Activated T-helper 17 cell treated with anti-CD3 and anti-CD28 coated beads, Interleukin-2, amount 50 U/mL, for 72 hours (primary cell): ENCODE measurements around the gene LAGE3. TPM values are rescaled to one million over a fixed set of nuclear protein-coding genes. Genes with fewer than 3 reads are reported as not detected.
A peak's percentile ranks its signal among the peaks of the same experiment; 100 is the strongest.
"Not testable (repeated sequence)": the region's sequence is repeated elsewhere in the genome, so short reads cannot be mapped to it uniquely, and the experiment has no call there.

Source experiments
- ATAC-seq: fragments of 150-1000 bp; cut with Tn5 transposase; replicated peaks from 2 replicates; pipeline ENCODE4 v1.10.0; 2021; ENCODE audit warnings: mild to moderate bottlenecking, moderate library complexity
- H3K27ac Mint-ChIP-seq: one replicate; pipeline ENCODE4 v1.8.0; 2022; ENCODE audit warnings: mixed read lengths
- H3K27me3 Mint-ChIP-seq: one replicate; pipeline ENCODE4 v1.8.0; 2022; ENCODE audit warnings: mixed read lengths
- H3K36me3 Mint-ChIP-seq: one replicate; pipeline ENCODE4 v1.8.0; 2022; ENCODE audit warnings: low read depth, mild to moderate bottlenecking, mixed read lengths
- H3K4me1 Mint-ChIP-seq: one replicate; pipeline ENCODE4 v1.8.0; 2022; ENCODE audit warnings: mixed read lengths
- H3K4me3 Mint-ChIP-seq: one replicate; pipeline ENCODE4 v1.8.0; 2022; ENCODE audit warnings: mild to moderate bottlenecking, mixed read lengths
- H3K9me3 Mint-ChIP-seq: one replicate; pipeline ENCODE4 v1.8.0; 2022; ENCODE audit warnings: mixed read lengths
- total RNA-seq, 2 donors: library from RNA; stranded (reverse); gene quantifications; one replicate each; pipeline ENCODE4 v1.2.3, GENCODE V29; 2022

LAGE3 gene
- total RNA-seq, 2 donors from 2014 or later = 37.4 to 47.9 TPM

- Mint-ChIP-seq H3K27me3 (no peaks in the 10 kb centered on the region), H3K36me3 (peaks cover 31% of the 10 kb centered on the region), H3K9me3 (no peaks in the 10 kb centered on the region), H3K27ac (no peak overlapping the region), H3K4me1 (no peaks in the 10 kb centered on the region), H3K4me3 (no peak overlapping the region)
- ATAC-seq = no peak
These were observed 29.3 kb upstream of the LAGE3 start for GRCh38 chrX:154508384-154508745.

- no peaks in the 10 kb centered on the region for H3K27me3 Mint-ChIP-seq
- H3K27ac Mint-ChIP-seq = no peak overlapping the region
- no peak overlapping the region for H3K4me3 Mint-ChIP-seq
- no peaks in the 10 kb centered on the region for H3K9me3 Mint-ChIP-seq
- H3K36me3 Mint-ChIP-seq = peaks cover 31% of the 10 kb centered on the region
- ATAC-seq = no peak
- no peaks in the 10 kb centered on the region for H3K4me1 Mint-ChIP-seq
These were observed 28.7 kb upstream of the LAGE3 start for GRCh38 chrX:154507673-154508383.

GRCh38 chrX:154506483-154507332, 27.6 kb upstream of the LAGE3 start:
- ATAC-seq = no peak
- Mint-ChIP-seq H3K36me3 (peaks cover 31% of the 10 kb centered on the region), H3K27me3 (no peaks in the 10 kb centered on the region), H3K27ac (no peak overlapping the region), H3K9me3 (no peaks in the 10 kb centered on the region), H3K4me3 (no peak overlapping the region), H3K4me1 (no peaks in the 10 kb centered on the region)

- no peak for ATAC-seq
- H3K27ac Mint-ChIP-seq = no peak overlapping the region
- peaks cover 25% of the 10 kb centered on the region for H3K36me3 Mint-ChIP-seq
- H3K27me3 Mint-ChIP-seq = no peaks in the 10 kb centered on the region
- no peaks in the 10 kb centered on the region for H3K4me1 Mint-ChIP-seq
- H3K9me3 Mint-ChIP-seq = no peaks in the 10 kb centered on the region
- no peak overlapping the region for H3K4me3 Mint-ChIP-seq
These were observed 26.7 kb upstream of the LAGE3 start for GRCh38 chrX:154505734-154506133.

- no peaks in the 10 kb centered on the region for H3K9me3 Mint-ChIP-seq
- H3K27ac Mint-ChIP-seq = no peak overlapping the region
These were observed 23.9 kb upstream of the LAGE3 start for GRCh38 chrX:154502989-154503388.

GRCh38 chrX:154502098-154502497, 23.0 kb upstream of the LAGE3 start:
- H3K9me3 Mint-ChIP-seq = no peaks in the 10 kb centered on the region
- H3K36me3 Mint-ChIP-seq = peaks cover 5% of the 10 kb centered on the region
- H3K4me3 Mint-ChIP-seq = no peak overlapping the region
- no peak overlapping the region for H3K27ac Mint-ChIP-seq
- H3K4me1 Mint-ChIP-seq = no peaks in the 10 kb centered on the region
- no peaks in the 10 kb centered on the region for H3K27me3 Mint-ChIP-seq
- ATAC-seq = no peak

More at GRCh38 chrX:154502989-154503388, 23.9 kb upstream of the LAGE3 start:
- Mint-ChIP-seq H3K36me3 (peaks cover 5% of the 10 kb centered on the region), H3K4me3 (no peak overlapping the region), H3K27me3 (no peaks in the 10 kb centered on the region), H3K4me1 (no peaks in the 10 kb centered on the region)
- ATAC-seq = peak; percentile 14

GRCh38 chrX:154501423-154501822, 22.3 kb upstream of the LAGE3 start:
- not testable (repeated sequence) for H3K9me3 Mint-ChIP-seq, ATAC-seq, H3K4me3 Mint-ChIP-seq, H3K4me1 Mint-ChIP-seq, H3K36me3 Mint-ChIP-seq, H3K27ac Mint-ChIP-seq, H3K27me3 Mint-ChIP-seq

- not testable (repeated sequence) for H3K36me3 Mint-ChIP-seq, H3K4me1 Mint-ChIP-seq, H3K4me3 Mint-ChIP-seq, H3K27ac Mint-ChIP-seq, H3K9me3 Mint-ChIP-seq, ATAC-seq, H3K27me3 Mint-ChIP-seq
These were observed 17.6 kb upstream of the LAGE3 start for GRCh38 chrX:154496591-154497137.

GRCh38 chrX:154495472-154495922, 16.4 kb upstream of the LAGE3 start:
- Mint-ChIP-seq H3K9me3 (no peaks in the 10 kb centered on the region), H3K4me3 (no peak overlapping the region), H3K27ac (no peak overlapping the region), H3K4me1 (no peaks in the 10 kb centered on the region), H3K27me3 (no peaks in the 10 kb centered on the region), H3K36me3 (no peaks in the 10 kb centered on the region)
- ATAC-seq = no peak

- Mint-ChIP-seq H3K27me3 (no peaks in the 10 kb centered on the region), H3K4me1 (no peaks in the 10 kb centered on the region), H3K36me3 (no peaks in the 10 kb centered on the region), H3K9me3 (no peaks in the 10 kb centered on the region), H3K27ac (no peak overlapping the region), H3K4me3 (no peak overlapping the region)
- no peak for ATAC-seq
These were observed 15.6 kb upstream of the LAGE3 start for GRCh38 chrX:154494715-154495114.

GRCh38 chrX:154490414-154491083, 11.5 kb upstream of the LAGE3 start, which contains the start of gene SLC10A3:
Gene SLC10A3 (minus strand): TSS chrX:154490629. CDS start chrX:154488940, 1,689 bp downstream.
- peak; percentile 94 for ATAC-seq
- H3K4me1 Mint-ChIP-seq = peaks cover 3% of the 10 kb centered on the region
- no peaks in the 10 kb centered on the region for H3K9me3 Mint-ChIP-seq
- no peaks in the 10 kb centered on the region for H3K27me3 Mint-ChIP-seq
- H3K27ac Mint-ChIP-seq = peak within 1 kb of the TSS; percentile 88
- peaks cover 12% of the 10 kb centered on the region for H3K36me3 Mint-ChIP-seq
- H3K4me3 Mint-ChIP-seq = peak within 1 kb of the TSS; percentile 91

GRCh38 chrX:154490021-154490413, 10.9 kb upstream of the LAGE3 start:
- Mint-ChIP-seq H3K4me1 (peaks cover 3% of the 10 kb centered on the region), H3K4me3 (peak overlapping the region; percentile 91), H3K9me3 (no peaks in the 10 kb centered on the region), H3K27me3 (no peaks in the 10 kb centered on the region), H3K36me3 (peaks cover 17% of the 10 kb centered on the region), H3K27ac (peak overlapping the region; percentile 88)
- peak; percentile 24 for ATAC-seq

GRCh38 chrX:154489182-154489581, 10.1 kb upstream of the LAGE3 start:
- peak overlapping the region; percentile 91 for H3K4me3 Mint-ChIP-seq
- no peaks in the 10 kb centered on the region for H3K9me3 Mint-ChIP-seq
- peaks cover 25% of the 10 kb centered on the region for H3K36me3 Mint-ChIP-seq
- H3K4me1 Mint-ChIP-seq = peaks cover 3% of the 10 kb centered on the region
- H3K27me3 Mint-ChIP-seq = no peaks in the 10 kb centered on the region
- ATAC-seq = no peak
- H3K27ac Mint-ChIP-seq = no peak overlapping the region

- Mint-ChIP-seq H3K4me3 (peak overlapping the region; percentile 91), H3K9me3 (no peaks in the 10 kb centered on the region), H3K4me1 (peaks cover 3% of the 10 kb centered on the region), H3K27ac (no peak overlapping the region), H3K36me3 (peaks cover 32% of the 10 kb centered on the region), H3K27me3 (no peaks in the 10 kb centered on the region)
- no peak for ATAC-seq
These were observed 9.4 kb upstream of the LAGE3 start for GRCh38 chrX:154488336-154489075.
